GM10266 (cell line): ENCODE data around the gene CHD9NB.
A peak's percentile ranks its signal among the peaks of the same experiment; 100 is the strongest.

Experiments
- DNase-seq: peaks from one replicate; pipeline ENCODE4 v3.0.0; 2012; ENCODE audit errors: extremely low spot score
- TF ChIP-seq, protein P1 (sequence below): IDR thresholded peaks from 2 replicates; pipeline ENCODE4 v1.5.1; 2012; ENCODE audit warnings: mild to moderate bottlenecking, low read depth; ENCODE audit not compliant: control insufficient read depth, insufficient read depth; ENCODE audit errors: missing control alignments

The CHD9NB gene

DNA sequence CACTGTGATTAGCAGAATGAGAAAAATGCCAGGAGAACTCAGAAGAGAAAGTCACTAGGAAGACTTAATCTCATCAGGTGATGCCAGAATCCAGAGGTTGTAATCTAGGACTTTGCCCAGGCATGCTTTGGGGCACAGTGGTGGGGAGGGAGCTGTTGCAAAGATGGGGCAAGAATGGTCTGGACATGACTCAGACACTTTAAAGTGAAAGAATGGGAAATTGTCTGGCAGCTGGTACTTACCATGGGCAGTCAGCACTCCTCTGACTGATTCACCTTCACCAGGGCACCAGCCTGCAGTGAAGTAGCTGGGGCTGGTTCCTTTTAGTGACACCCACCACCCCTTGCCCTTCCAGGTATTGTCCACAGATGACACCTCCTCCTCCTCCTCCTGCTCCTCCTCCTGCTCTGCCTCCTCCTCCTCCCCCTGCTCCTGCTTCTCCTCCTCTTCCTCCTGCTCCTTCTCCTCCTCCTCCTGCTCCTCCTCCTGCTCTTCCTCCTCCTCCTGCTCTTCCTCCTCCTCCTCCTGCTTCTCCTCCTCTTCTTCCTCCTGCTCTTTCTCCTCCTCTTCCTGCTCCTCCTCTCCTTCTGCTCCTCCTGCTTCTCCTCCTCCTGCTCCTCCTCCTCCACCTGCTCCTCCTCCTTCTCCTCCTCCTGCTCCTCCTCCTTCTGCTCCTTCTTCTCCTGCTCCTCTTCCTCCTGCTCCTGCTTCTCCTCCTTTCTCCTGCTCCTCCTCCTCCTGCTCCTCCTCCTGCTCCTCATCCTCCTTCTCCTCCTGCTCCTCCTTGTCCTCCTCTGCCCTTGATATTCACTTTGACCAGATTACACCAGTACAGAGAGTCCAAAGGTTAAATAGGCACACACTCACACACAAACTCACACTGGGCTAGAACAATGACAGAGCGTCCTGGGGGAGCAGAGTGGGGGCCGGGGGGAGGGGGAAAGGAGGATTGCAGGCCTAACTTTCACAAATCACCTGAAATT is at the start of gene CHD9NB:
TSS of gene CHD9NB (minus strand) at position 379 of the 983 bp plus-strand sequence. CDS start 8,739 bp downstream, outside the sequence.
- TF ChIP-seq, protein P1, sequence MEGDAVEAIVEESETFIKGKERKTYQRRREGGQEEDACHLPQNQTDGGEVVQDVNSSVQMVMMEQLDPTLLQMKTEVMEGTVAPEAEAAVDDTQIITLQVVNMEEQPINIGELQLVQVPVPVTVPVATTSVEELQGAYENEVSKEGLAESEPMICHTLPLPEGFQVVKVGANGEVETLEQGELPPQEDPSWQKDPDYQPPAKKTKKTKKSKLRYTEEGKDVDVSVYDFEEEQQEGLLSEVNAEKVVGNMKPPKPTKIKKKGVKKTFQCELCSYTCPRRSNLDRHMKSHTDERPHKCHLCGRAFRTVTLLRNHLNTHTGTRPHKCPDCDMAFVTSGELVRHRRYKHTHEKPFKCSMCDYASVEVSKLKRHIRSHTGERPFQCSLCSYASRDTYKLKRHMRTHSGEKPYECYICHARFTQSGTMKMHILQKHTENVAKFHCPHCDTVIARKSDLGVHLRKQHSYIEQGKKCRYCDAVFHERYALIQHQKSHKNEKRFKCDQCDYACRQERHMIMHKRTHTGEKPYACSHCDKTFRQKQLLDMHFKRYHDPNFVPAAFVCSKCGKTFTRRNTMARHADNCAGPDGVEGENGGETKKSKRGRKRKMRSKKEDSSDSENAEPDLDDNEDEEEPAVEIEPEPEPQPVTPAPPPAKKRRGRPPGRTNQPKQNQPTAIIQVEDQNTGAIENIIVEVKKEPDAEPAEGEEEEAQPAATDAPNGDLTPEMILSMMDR = no peak
- peak; percentile 47 for DNase-seq

DNA sequence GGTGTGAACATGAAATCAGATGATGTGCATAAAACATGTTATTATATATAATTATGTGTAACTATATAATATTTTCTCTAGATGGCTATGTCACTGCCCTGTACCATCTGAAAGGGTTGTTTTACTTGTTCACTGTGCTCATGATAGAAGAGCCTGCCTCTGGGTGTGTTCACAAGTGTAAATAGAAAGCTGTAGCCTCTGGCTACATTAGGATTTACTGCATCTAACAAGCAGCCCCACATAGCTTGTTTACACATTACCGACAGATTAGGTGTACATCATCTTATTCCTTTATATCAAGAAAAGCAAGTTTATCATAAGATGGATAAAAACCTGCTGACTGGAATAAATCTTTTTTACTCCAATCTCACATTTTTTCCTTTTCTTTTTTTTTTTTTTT is 48.2 kb upstream of the CHD9NB start:
- TF ChIP-seq, protein P1 = no peak

DNA sequence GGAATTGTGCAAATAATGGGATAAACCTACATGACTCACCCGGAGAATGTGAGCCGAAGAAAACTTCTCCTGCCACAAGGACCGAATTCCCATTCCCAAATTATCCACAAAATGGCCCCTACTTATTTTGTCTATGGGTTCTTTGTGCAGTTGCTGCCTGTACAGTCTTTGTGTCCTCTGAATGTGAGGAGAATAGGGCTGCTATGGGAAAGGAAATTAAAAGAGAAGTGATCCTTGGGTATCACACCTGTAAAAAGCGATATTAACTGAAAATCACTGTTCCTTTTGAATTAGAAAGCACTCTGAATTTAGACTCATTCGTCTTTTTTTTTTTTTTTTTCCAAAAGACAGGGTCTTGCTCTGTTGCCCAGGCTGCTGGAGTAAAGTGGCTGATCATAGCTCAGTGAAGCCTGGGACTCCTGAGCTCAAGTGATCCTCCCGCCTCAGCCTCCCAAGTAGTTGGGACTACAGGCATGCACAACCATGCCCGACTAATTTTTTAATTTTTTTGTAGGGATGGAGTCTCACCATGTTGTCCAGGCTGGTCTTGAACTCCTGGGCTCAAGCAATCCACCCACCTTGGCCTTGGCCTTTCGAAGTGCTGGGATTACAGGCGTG is 47.5 kb upstream of the CHD9NB start:
- TF ChIP-seq, protein P1 = no peak
- DNase-seq = no peak

More for the DNA sequence above, 48.2 kb upstream of the CHD9NB start:
- DNase-seq = no peak

DNA sequence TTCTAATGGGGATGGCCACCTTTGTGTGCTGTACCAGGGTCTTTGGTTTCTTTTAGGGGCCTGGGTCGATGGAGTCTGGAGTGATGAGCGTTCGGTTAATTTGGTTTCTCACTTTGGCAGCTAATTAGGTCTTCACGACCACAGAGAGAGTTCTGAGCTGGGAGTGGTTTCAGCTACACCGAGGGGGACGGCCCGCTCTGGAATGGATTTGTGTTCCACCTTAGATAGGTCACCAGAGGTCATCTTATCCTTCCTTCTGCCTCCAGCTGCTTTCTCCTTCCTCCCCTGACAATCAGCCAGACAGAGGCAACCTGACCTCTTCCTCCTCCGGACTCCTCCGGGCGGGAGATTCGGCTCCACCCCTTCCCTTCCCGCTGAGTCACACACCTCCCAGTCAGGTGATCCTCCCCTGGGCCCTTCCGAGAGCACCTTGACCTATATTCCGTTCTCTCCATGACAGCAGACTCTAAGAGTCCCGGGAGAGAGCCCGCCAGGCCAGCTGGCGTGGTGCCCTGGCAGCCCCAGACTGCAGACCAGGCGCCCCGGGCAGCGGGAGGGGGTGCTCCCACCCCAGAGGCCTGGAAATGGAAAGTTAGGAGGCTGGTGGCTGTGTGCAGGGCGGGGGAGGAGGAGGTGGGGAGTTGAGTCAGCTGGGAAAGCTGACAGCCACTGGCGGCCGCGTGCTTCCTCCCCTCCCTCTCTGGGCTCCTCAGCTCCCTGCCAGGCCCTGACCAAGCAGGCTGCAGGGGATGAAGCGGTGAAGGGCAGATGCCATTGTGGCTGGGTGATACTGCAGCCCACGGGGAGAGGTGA is 46.8 kb upstream of the CHD9NB start:
- DNase-seq = peak; percentile 54
- TF ChIP-seq, protein P1 = no peak

DNA sequence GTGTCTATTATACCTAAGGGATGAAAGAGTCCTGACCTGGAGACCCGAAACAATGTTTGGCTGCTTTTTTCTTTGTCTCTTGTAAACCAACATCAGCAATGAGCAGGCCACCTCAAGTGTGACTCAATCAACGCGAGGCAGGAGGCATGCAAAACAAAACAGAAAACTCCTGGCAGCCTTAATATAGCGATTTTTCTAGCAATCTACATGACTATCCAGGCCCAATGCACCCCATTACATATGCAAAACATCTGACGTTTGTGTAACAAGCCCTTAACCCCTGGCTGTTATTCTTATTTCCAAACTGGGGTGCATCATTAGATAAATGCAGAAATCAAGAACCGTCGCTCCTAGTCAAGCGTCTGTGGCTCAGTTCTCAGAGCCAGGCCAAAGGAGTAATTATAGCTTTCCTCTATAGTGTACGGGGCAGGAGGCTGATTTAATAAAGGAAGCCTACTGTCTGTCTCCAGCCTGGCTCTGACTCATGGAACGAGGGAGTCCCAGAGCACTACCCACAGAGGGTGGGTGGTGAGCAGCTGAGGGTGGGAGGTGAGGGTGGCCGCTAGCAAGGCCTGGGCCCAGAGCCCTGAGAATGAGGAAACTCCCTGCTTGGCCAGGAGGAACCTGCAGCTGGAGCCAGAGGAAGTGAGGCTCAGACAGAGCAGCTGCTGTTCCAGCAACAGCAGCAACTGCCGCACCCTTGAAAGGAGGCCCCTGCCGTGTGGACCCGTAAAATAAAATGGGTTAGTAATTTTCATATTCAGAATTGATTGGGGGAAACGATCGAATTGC is 46.0 kb upstream of the CHD9NB start:
- peak; percentile 66 for DNase-seq
- TF ChIP-seq, protein P1 = no peak

DNA sequence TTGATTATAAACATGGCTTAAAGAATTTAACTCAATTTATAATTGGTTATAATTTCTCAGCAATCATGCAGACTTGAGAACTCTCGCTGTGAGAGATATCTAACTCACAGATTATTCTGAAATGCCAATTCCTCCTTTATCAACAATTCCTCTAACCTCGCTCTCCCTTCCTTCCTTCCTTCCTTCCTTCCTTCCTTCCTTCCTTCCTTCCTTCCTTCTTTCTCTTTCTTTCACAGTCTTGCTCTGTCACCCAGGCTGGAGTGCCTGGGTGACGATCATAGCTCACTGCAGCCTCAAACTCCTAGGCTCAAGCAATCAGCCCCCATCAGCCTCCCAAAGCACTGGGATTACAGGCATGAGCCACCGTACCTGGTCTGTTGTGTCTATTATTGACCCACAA is 44.5 kb upstream of the CHD9NB start:
- TF ChIP-seq, protein P1 = no peak
- DNase-seq = no peak
